GM18951 (cell line): ENCODE measurements around the gene UCMA.

Experiments used
- POLR2A ChIP-seq: IDR thresholded peaks from 4 replicates; pipeline ENCODE4 v1.6.1; 2011; ENCODE audit warnings: mild to moderate bottlenecking; ENCODE audit not compliant: insufficient read length, insufficient read depth; ENCODE audit errors: extremely low read depth
- in situ Hi-C: fragments of 300-500 bp; cut with MboI; formaldehyde crosslinking; loops from one replicate; pipeline ENCODE4 v1.12.0; 2022; ENCODE audit warnings: low sequenced_read_pairs, mixed read lengths, inconsistent platforms; ENCODE audit not compliant: unreplicated experiment

UCMA gene

GRCh38 chr10:13223241-13223640, 10.9 kb downstream of the UCMA start:
- TF ChIP-seq POLR2A, result no peak
- in situ Hi-C loops, result no loop called here

- in situ Hi-C loops, result no loop called here
- TF ChIP-seq POLR2A, result no peak
Measured at GRCh38 chr10:13222566-13222965, 11.6 kb downstream of the UCMA start.

GRCh38 chr10:13222151-13222550, 12.0 kb downstream of the UCMA start:
- no peak for TF ChIP-seq POLR2A
- in situ Hi-C loops, result no loop called here

- TF ChIP-seq POLR2A, result no peak
- in situ Hi-C loops, result no loop called here
Measured at GRCh38 chr10:13221572-13221971, 12.6 kb downstream of the UCMA start.

- TF ChIP-seq POLR2A, result no peak
- in situ Hi-C loops, result no loop called here
Measured at GRCh38 chr10:13219685-13220670, 14.2 kb downstream of the UCMA start.

- in situ Hi-C loops, result no loop called here
- no peak for TF ChIP-seq POLR2A
Measured at GRCh38 chr10:13218878-13219277, 15.3 kb downstream of the UCMA start.

- in situ Hi-C loops, result no loop called here
- TF ChIP-seq POLR2A, result no peak
Measured at GRCh38 chr10:13213163-13213562, 21.0 kb downstream of the UCMA start.

GRCh38 chr10:13206546-13207443, 27.4 kb downstream of the UCMA start:
- no peak for TF ChIP-seq POLR2A
- in situ Hi-C loops, result no loop called here

- in situ Hi-C loops, result no loop called here
- TF ChIP-seq POLR2A, result no peak
Measured at GRCh38 chr10:13206091-13206490, 28.1 kb downstream of the UCMA start.

GRCh38 chr10:13201132-13201531, 33.0 kb downstream of the UCMA start:
- in situ Hi-C loops, result no loop called here
- TF ChIP-seq POLR2A, result no peak

- no peak for TF ChIP-seq POLR2A
- in situ Hi-C loops, result no loop called here
Measured at GRCh38 chr10:13195016-13195415, 39.2 kb downstream of the UCMA start.

GRCh38 chr10:13193637-13194036, 40.5 kb downstream of the UCMA start:
- in situ Hi-C loops, result no loop called here
- no peak for TF ChIP-seq POLR2A

GRCh38 chr10:13191362-13191761, 42.8 kb downstream of the UCMA start:
- no peak for TF ChIP-seq POLR2A
- in situ Hi-C loops, result no loop called here
